ENCODE measurements around the gene CWC25. TPM values are rescaled to one million over a fixed set of nuclear protein-coding genes. Genes with fewer than 3 reads are reported as not detected.
A peak's percentile ranks its signal among the peaks of the same experiment; 100 is the strongest.

CWC25 gene
- total and polyA plus RNA-seq, 2 of the 13 experiments (the other 11 are each of a cell fraction or from before 2014, with no cell fraction given) = 15.6 to 22.7 TPM

DNA sequence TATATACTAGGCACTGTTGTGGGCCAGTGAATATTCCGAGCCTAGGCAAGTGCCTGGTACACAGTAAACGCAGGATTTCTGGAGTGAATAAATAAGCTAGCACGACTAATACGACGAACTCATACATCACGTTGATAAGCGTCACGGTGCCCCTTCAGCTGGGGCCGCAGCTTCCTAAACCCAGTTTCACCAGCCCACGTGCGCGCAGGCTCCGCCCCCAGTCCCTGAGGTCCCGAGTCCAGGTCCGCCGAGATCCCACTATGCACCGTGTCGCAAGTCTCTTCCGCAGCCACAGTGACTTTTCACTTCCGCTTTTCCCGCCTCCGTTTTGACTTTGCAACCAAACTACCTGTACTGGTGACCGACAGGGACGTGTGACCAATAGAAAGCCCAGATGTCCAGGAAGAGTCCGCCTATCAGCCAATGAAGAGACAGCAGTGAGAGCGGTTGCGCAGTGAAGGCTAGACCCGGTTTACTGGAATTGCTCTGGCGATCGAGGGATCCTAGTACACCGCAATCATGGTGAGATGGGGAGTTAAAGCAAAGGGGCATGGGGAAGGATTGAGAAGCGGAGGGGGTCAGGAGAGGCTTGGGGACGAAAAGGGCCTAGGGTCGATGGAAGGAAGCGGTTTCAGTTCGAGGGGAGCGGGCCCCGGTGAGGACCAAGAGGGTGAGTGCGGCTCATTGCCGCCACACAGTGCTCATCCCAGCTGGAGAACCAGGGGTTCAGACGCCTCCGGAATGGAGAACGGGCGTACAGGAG lies 72.6 kb downstream of the CWC25 start, which contains the start of gene PSMB3 (continued):
- TF ChIP-seq, protein P1, sequence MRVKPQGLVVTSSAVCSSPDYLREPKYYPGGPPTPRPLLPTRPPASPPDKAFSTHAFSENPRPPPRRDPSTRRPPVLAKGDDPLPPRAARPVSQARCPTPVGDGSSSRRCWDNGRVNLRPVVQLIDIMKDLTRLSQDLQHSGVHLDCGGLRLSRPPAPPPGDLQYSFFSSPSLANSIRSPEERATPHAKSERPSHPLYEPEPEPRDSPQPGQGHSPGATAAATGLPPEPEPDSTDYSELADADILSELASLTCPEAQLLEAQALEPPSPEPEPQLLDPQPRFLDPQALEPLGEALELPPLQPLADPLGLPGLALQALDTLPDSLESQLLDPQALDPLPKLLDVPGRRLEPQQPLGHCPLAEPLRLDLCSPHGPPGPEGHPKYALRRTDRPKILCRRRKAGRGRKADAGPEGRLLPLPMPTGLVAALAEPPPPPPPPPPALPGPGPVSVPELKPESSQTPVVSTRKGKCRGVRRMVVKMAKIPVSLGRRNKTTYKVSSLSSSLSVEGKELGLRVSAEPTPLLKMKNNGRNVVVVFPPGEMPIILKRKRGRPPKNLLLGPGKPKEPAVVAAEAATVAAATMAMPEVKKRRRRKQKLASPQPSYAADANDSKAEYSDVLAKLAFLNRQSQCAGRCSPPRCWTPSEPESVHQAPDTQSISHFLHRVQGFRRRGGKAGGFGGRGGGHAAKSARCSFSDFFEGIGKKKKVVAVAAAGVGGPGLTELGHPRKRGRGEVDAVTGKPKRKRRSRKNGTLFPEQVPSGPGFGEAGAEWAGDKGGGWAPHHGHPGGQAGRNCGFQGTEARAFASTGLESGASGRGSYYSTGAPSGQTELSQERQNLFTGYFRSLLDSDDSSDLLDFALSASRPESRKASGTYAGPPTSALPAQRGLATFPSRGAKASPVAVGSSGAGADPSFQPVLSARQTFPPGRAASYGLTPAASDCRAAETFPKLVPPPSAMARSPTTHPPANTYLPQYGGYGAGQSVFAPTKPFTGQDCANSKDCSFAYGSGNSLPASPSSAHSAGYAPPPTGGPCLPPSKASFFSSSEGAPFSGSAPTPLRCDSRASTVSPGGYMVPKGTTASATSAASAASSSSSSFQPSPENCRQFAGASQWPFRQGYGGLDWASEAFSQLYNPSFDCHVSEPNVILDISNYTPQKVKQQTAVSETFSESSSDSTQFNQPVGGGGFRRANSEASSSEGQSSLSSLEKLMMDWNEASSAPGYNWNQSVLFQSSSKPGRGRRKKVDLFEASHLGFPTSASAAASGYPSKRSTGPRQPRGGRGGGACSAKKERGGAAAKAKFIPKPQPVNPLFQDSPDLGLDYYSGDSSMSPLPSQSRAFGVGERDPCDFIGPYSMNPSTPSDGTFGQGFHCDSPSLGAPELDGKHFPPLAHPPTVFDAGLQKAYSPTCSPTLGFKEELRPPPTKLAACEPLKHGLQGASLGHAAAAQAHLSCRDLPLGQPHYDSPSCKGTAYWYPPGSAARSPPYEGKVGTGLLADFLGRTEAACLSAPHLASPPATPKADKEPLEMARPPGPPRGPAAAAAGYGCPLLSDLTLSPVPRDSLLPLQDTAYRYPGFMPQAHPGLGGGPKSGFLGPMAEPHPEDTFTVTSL (CRISPR knock-in tag; IDR thresholded peaks at IDR 0.05; ENCODE audit: borderline replicate concordance) = no peak
- TF ChIP-seq, protein P2, sequence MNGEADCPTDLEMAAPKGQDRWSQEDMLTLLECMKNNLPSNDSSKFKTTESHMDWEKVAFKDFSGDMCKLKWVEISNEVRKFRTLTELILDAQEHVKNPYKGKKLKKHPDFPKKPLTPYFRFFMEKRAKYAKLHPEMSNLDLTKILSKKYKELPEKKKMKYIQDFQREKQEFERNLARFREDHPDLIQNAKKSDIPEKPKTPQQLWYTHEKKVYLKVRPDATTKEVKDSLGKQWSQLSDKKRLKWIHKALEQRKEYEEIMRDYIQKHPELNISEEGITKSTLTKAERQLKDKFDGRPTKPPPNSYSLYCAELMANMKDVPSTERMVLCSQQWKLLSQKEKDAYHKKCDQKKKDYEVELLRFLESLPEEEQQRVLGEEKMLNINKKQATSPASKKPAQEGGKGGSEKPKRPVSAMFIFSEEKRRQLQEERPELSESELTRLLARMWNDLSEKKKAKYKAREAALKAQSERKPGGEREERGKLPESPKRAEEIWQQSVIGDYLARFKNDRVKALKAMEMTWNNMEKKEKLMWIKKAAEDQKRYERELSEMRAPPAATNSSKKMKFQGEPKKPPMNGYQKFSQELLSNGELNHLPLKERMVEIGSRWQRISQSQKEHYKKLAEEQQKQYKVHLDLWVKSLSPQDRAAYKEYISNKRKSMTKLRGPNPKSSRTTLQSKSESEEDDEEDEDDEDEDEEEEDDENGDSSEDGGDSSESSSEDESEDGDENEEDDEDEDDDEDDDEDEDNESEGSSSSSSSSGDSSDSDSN (CRISPR knock-in tag; IDR thresholded peaks at IDR 0.05) = peak; percentile 48; the same call in 1 of the 2 replicates
- TF ChIP-seq HNRNPLL (IDR thresholded peaks at IDR 0.05; ENCODE audit: low read depth, low read length, poor library complexity, severe bottlenecking) (peak; percentile 63), ZNF614 (CRISPR knock-in tag; IDR thresholded peaks at IDR 0.05; ENCODE audit: borderline replicate concordance) (peak; percentile 27; the same call in 1 of the 2 replicates), ZNF879 (CRISPR knock-in tag; IDR thresholded peaks at IDR 0.05) (0 out of 2 replicates have a peak, but pooled peaks have one; percentile 25), CCAR2 (optimal IDR thresholded peaks at IDR 0.05; ENCODE audit: low read depth, low read length) (no peak), BORCS8-MEF2B (CRISPR knock-in tag; IDR thresholded peaks at IDR 0.05) (peak; percentile 83; the same call in 1 of the 2 replicates), CEBPG (CRISPR knock-in tag; IDR thresholded peaks at IDR 0.05) (peak; percentile 83), ETV5 (CRISPR knock-in tag; IDR thresholded peaks at IDR 0.05; ENCODE audit: borderline replicate concordance) (peak; percentile 92), U2AF1 (optimal IDR thresholded peaks at IDR 0.05; ENCODE audit: low read depth, low read length) (no peak), IRF2 (CRISPR knock-in tag; IDR thresholded peaks at IDR 0.05) (peak; percentile 86; the same call in 1 of the 2 replicates), MZF1 (CRISPR knock-in tag; IDR thresholded peaks at IDR 0.05; ENCODE audit: borderline replicate concordance) (no peak), ATAD3A (CRISPR knock-in tag; IDR thresholded peaks at IDR 0.05) (no peak), NFKBIZ (CRISPR knock-in tag; IDR thresholded peaks at IDR 0.05) (no peak; the same call in 1 of the 2 replicates), ZMYM4 (CRISPR knock-in tag; IDR thresholded peaks at IDR 0.05) (no peak; the same call in none of the 2 replicates), ZNF33B (CRISPR knock-in tag; IDR thresholded peaks at IDR 0.05) (0 out of 2 replicates have a peak, but pooled peaks have one; percentile 81), ZBTB38 (CRISPR knock-in tag; IDR thresholded peaks at IDR 0.05) (peak; percentile 86; the same call in 1 of the 2 replicates), TMF1 (CRISPR knock-in tag; IDR thresholded peaks at IDR 0.05; ENCODE audit: low read depth) (peak; percentile 67; the same call in 1 of the 2 replicates)
- TF ChIP-seq, protein P3, sequence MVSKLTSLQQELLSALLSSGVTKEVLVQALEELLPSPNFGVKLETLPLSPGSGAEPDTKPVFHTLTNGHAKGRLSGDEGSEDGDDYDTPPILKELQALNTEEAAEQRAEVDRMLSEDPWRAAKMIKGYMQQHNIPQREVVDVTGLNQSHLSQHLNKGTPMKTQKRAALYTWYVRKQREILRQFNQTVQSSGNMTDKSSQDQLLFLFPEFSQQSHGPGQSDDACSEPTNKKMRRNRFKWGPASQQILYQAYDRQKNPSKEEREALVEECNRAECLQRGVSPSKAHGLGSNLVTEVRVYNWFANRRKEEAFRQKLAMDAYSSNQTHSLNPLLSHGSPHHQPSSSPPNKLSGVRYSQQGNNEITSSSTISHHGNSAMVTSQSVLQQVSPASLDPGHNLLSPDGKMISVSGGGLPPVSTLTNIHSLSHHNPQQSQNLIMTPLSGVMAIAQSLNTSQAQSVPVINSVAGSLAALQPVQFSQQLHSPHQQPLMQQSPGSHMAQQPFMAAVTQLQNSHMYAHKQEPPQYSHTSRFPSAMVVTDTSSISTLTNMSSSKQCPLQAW (CRISPR knock-in tag; IDR thresholded peaks at IDR 0.05) = peak; percentile 97
- TF ChIP-seq, protein P4, sequence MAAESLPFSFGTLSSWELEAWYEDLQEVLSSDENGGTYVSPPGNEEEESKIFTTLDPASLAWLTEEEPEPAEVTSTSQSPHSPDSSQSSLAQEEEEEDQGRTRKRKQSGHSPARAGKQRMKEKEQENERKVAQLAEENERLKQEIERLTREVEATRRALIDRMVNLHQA (CRISPR knock-in tag; IDR thresholded peaks at IDR 0.05) = no peak

All from HepG2 (cell line).